ENCODE data around the gene TUFT1.

TUFT1 gene

DNA sequence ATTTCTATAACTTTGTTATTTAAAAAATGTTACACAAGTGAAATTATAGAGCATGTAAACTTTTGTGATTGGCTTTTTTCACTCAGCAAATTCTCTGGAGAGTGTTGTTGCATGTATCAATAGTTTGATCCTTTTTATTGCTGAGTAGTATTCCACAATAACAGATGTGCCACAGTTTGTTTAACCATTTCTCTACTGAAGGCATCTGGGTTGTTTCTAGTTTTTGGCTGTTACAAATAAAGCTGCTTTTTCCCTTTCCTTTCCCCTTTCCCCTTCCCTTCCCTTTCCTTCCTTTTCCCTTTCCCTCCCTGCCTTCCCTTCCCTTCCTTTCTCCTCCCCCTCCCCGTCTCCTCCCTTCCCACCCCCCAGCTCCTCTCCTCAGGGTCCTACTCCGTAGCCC is 15.9 kb downstream of the TUFT1 start:
- H3K36me3 ChIP-seq (ENCODE audit: control insufficient read depth in 2 of 2, insufficient read depth in 2 of 2, low read length in 2 of 2) = peaks cover 0 to 2% of the 10 kb centered on the region in 2 donors
- H3K4me1 ChIP-seq (ENCODE audit: control insufficient read depth, insufficient read depth, low read length) = no peaks in the 10 kb centered on the region
- no peak overlapping the region for H3K4me3 ChIP-seq (ENCODE audit: low read length in 2 of 2)
- H3K27me3 ChIP-seq (ENCODE audit: control insufficient read depth in 1 of 2, insufficient read depth in 2 of 2, low read length in 2 of 2) = no peaks in the 10 kb centered on the region
- no peak overlapping the region for H3K27ac ChIP-seq (ENCODE audit: low read length)
- H3K9me3 ChIP-seq (ENCODE audit: control insufficient read depth in 2 of 2, low read length in 2 of 2) = no peaks in the 10 kb centered on the region
- no peak overlapping the region for H3K9ac ChIP-seq (ENCODE audit: low read length in 2 of 2)

DNA sequence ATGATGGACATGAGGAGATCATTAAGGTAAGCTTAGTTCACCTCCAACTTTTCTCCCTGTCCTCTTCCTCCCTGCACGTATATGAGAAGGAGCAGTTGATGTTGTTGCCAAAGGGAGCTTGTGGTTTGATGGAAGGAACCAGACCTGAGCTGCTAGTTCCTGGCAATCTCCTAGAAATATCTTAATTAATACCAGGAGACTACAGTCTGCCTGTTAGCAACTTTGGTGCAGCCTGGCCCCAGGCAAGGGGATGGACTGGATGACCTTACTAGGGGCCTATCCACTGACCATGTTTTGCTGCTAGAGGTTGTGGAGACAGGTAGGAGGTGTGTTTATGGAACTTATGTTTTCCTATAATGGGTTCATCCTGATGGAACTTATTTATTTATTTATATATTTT is 22.6 kb downstream of the TUFT1 start:
- H3K9me3 ChIP-seq (ENCODE audit: control insufficient read depth in 2 of 2, low read length in 2 of 2) = no peaks in the 10 kb centered on the region
- no peaks in the 10 kb centered on the region for H3K4me1 ChIP-seq (ENCODE audit: control insufficient read depth, insufficient read depth, low read length)
- no peaks in the 10 kb centered on the region for H3K27me3 ChIP-seq (ENCODE audit: control insufficient read depth in 1 of 2, insufficient read depth in 2 of 2, low read length in 2 of 2)
- H3K9ac ChIP-seq (ENCODE audit: low read length in 2 of 2) = no peak overlapping the region
- peaks cover 16 to 20% of the 10 kb centered on the region in 2 donors for H3K36me3 ChIP-seq (ENCODE audit: control insufficient read depth in 2 of 2, insufficient read depth in 2 of 2, low read length in 2 of 2)
- H3K4me3 ChIP-seq (ENCODE audit: low read length in 2 of 2) = no peak overlapping the region
- H3K27ac ChIP-seq (ENCODE audit: low read length) = no peak overlapping the region

DNA sequence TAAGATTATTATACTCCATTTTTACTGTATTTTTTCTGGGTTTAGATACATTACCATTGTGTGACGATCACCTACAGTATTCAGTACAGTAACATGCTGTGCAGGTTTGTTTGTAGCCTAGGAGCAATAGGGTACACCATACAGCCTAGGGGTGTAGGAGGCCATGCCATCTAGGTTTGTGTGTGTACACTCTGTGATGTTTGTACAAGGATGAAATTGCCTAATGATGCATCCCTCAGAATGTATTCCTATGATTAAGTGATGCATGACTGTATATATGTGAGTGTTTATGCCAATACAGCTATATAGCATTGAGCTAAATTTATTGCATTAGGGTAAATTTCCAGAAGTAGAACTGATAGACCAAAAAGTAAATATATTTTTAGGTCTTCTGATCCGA is 23.3 kb downstream of the TUFT1 start:
- no peaks in the 10 kb centered on the region for H3K4me1 ChIP-seq (ENCODE audit: control insufficient read depth, insufficient read depth, low read length)
- no peaks in the 10 kb centered on the region for H3K9me3 ChIP-seq (ENCODE audit: control insufficient read depth in 2 of 2, low read length in 2 of 2)
- no peak overlapping the region for H3K4me3 ChIP-seq (ENCODE audit: low read length in 2 of 2)
- H3K27ac ChIP-seq (ENCODE audit: low read length) = no peak overlapping the region
- H3K36me3 ChIP-seq (ENCODE audit: control insufficient read depth in 2 of 2, insufficient read depth in 2 of 2, low read length in 2 of 2) = peaks cover 16 to 20% of the 10 kb centered on the region in 2 donors
- no peak overlapping the region for H3K9ac ChIP-seq (ENCODE audit: low read length in 2 of 2)
- H3K27me3 ChIP-seq (ENCODE audit: control insufficient read depth in 1 of 2, insufficient read depth in 2 of 2, low read length in 2 of 2) = no peaks in the 10 kb centered on the region

DNA sequence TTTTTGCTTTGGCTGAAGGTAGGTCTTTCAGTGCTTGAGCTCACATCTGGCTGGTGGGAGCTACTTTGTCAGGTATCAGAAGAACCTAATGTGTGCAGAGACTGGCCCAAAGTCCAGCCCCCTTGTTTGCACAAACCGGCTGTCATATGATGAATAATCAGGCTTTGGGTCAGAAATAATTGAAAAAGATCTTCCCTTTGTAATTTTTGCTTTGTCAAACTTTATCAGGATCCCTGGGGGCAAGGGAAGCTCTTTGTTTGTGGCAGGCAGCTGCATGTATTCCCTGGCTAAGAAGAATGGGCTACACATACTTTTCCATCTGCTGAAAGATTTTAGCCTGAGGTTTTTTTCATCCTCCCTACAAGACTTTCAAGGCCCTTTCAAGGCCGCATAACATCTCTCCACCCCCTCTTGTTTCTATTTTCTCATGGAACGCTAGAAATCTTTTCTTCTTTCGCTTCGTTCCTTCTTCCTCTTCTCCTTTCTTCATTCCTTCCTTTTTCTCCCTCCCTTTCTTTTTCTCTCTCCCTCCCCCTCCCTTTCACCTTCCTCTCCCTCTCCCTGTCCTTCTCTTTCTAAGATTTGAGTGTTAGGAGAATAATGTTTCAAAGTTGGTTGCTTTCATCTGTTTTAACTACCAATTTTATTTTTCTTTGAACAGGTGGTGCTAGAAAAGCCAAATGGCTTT is 25.5 kb downstream of the TUFT1 start:
- Histone ChIP-seq H3K9ac (ENCODE audit: low read length in 2 of 2) (no peak overlapping the region), H3K4me1 (ENCODE audit: control insufficient read depth, insufficient read depth, low read length) (no peaks in the 10 kb centered on the region), H3K36me3 (ENCODE audit: control insufficient read depth in 2 of 2, insufficient read depth in 2 of 2, low read length in 2 of 2) (peaks cover 20 to 29% of the 10 kb centered on the region in 2 donors), H3K9me3 (ENCODE audit: control insufficient read depth in 2 of 2, low read length in 2 of 2) (no peaks in the 10 kb centered on the region), H3K27ac (ENCODE audit: low read length) (no peak overlapping the region), H3K4me3 (ENCODE audit: low read length in 2 of 2) (no peak overlapping the region), H3K27me3 (ENCODE audit: control insufficient read depth in 1 of 2, insufficient read depth in 2 of 2, low read length in 2 of 2) (no peaks in the 10 kb centered on the region)

DNA sequence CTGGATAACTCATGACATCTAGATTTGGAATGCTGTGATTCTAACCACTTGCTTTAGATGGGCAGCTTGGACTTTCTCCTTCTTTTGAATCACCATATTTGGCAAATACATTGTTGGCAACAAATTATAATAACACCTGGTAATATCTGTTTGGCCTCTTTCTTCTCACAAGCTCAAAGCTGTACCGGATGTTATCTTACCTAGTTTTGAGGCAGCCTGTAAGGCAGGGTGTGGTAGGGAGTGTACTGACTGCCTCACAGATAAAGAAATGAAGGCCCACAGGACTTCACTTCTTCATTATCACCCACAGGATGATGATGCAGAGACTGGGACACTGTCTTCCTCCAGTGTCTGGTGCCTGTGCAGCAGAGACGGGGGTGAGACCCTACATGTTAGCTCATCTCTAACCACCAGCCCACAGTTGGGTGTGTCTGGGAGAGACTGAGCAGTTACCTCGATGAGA is 28.5 kb downstream of the TUFT1 start:
- no peaks in the 10 kb centered on the region for H3K27me3 ChIP-seq (ENCODE audit: control insufficient read depth in 1 of 2, insufficient read depth in 2 of 2, low read length in 2 of 2)
- H3K9me3 ChIP-seq (ENCODE audit: control insufficient read depth in 2 of 2, low read length in 2 of 2) = no peaks in the 10 kb centered on the region
- H3K4me3 ChIP-seq (ENCODE audit: low read length in 2 of 2) = no peak overlapping the region
- no peak overlapping the region for H3K27ac ChIP-seq (ENCODE audit: low read length)
- H3K9ac ChIP-seq (ENCODE audit: low read length in 2 of 2) = no peak overlapping the region
- peaks cover 17 to 31% of the 10 kb centered on the region in 2 donors for H3K36me3 ChIP-seq (ENCODE audit: control insufficient read depth in 2 of 2, insufficient read depth in 2 of 2, low read length in 2 of 2)
- no peaks in the 10 kb centered on the region for H3K4me1 ChIP-seq (ENCODE audit: control insufficient read depth, insufficient read depth, low read length)

DNA sequence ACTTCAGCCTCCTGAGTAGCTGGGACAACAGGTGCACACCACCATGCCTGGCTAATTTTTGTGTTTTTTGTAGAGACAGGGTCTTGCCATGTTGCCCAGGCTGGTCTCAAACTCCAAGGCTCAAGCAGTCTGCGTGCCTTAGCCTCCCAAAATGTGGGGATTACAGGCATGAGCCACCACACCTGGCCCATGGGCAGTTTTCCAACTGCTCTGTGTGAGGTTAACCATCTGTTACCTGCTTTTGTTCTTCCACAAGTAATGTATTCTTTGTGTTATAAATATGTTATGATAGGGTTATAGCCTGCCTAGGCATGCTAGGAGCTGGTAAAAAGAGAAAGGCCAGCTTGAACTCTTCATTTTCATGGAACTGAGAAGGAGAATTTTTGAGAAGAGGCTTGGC is 30.7 kb downstream of the TUFT1 start:
- H3K27ac ChIP-seq (ENCODE audit: low read length) = no peak overlapping the region

DNA sequence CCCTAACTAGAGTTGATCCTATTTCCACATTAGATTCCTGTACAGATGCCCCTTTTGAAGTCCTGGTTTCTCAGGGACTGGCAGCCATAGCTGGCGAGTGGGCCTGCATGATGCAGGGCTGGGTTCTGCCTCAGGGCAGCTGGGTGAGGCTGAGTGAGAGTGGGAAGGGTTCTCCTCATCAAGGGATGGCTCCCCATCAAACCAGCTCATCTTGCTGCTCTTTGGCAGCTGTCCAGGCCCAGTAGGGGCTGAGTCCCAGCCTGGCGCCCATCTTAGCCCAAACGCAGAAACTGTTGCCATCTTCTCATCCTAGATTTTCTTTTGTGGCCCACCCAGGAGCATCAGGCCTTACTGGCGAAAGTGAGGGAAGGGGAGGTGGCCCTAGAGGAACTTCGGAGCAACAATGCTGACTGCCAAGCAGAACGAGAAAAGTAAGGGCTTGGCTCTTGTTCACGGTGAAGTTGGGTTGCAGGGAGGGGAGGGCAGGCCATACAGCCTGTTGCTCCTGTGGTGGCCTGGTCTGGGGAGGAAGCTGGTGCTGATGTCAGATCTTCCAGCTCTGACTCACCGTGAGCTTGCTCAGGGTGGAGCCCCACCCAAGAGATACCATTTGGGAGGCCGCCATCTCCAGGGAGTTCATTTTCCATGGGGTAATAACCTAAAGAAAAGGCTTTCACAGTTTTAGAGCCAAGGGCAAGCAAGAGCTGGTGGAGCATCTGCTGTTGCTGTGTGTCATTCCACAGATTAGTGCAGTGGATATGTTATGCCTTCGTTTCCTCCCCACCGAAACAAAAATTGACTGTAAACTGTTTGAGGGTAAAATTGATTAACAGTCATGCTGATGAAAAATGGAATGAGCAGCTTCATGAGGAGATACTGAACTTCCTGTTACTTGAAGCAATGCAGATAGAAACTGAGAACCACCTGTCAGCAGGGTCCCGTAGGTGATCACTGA is 34.7 kb downstream of the TUFT1 start:
- H3K9ac ChIP-seq (ENCODE audit: low read length in 2 of 2) = no peak overlapping the region
- no peaks in the 10 kb centered on the region for H3K4me1 ChIP-seq (ENCODE audit: control insufficient read depth, insufficient read depth, low read length)
- no peaks in the 10 kb centered on the region for H3K27me3 ChIP-seq (ENCODE audit: control insufficient read depth in 1 of 2, insufficient read depth in 2 of 2, low read length in 2 of 2)
- H3K9me3 ChIP-seq (ENCODE audit: control insufficient read depth in 2 of 2, low read length in 2 of 2) = no peaks in the 10 kb centered on the region
- H3K4me3 ChIP-seq (ENCODE audit: low read length in 2 of 2) = no peak overlapping the region
- H3K36me3 ChIP-seq (ENCODE audit: control insufficient read depth in 2 of 2, insufficient read depth in 2 of 2, low read length in 2 of 2) = peaks cover 25 to 34% of the 10 kb centered on the region in 2 donors
- H3K27ac ChIP-seq (ENCODE audit: low read length) = no peak overlapping the region

More for the DNA sequence above, 30.7 kb downstream of the TUFT1 start:
- no peaks in the 10 kb centered on the region for H3K4me1 ChIP-seq (ENCODE audit: control insufficient read depth, insufficient read depth, low read length)
- H3K9ac ChIP-seq (ENCODE audit: low read length in 2 of 2) = no peak overlapping the region
- no peaks in the 10 kb centered on the region for H3K9me3 ChIP-seq (ENCODE audit: control insufficient read depth in 2 of 2, low read length in 2 of 2)
- H3K4me3 ChIP-seq (ENCODE audit: low read length in 2 of 2) = no peak overlapping the region
- peaks cover 17 to 23% of the 10 kb centered on the region in 2 donors for H3K36me3 ChIP-seq (ENCODE audit: control insufficient read depth in 2 of 2, insufficient read depth in 2 of 2, low read length in 2 of 2)
- H3K27me3 ChIP-seq (ENCODE audit: control insufficient read depth in 1 of 2, insufficient read depth in 2 of 2, low read length in 2 of 2) = no peaks in the 10 kb centered on the region

DNA sequence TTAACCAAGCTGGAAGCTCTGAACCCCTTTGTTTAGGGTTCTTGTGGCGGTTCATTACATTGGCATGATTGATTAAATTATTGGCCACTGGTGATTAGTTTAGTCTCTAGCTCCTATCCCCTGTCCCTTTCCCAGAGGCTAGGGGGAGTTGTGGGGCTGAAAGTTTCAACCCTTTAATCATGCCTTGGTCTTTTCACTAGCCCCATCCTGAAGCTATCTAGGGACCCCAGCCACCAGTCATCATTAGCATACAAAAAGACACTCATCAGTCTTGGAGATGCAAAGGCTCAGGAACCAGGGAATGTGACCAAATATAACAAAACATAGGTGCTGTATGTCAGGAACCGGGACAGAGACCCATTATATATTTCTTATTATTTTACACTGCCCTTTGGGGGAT is 37.1 kb downstream of the TUFT1 start:
- Histone ChIP-seq H3K4me1 (ENCODE audit: control insufficient read depth, insufficient read depth, low read length) (no peaks in the 10 kb centered on the region), H3K9me3 (ENCODE audit: control insufficient read depth in 2 of 2, low read length in 2 of 2) (no peaks in the 10 kb centered on the region), H3K36me3 (ENCODE audit: control insufficient read depth in 2 of 2, insufficient read depth in 2 of 2, low read length in 2 of 2) (peaks cover 31 to 36% of the 10 kb centered on the region in 2 donors)

DNA sequence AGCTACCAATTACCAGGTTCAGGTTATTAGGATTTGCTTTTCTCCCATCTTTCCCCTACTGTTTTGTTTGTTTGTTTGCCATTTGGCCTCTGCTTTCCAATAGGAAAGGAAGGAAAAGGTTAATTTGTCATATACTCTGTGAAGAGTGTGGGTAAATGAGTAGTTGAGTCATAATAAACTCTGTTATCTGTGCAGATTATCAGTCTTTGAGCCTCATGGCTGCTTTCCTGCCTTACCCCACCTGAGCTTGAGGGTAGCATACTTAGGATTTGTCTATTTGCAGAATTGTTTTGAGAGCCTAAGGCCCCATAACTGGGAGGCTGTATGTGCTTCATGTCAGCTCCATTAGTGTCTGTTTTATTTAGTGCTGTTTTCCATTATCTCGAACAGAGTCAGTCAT is 38.8 kb downstream of the TUFT1 start:
- peaks cover 31 to 34% of the 10 kb centered on the region in 2 donors for H3K36me3 ChIP-seq (ENCODE audit: control insufficient read depth in 2 of 2, insufficient read depth in 2 of 2, low read length in 2 of 2)
- no peaks in the 10 kb centered on the region for H3K9me3 ChIP-seq (ENCODE audit: control insufficient read depth in 2 of 2, low read length in 2 of 2)
- no peak overlapping the region for H3K4me3 ChIP-seq (ENCODE audit: low read length in 2 of 2)
- H3K27me3 ChIP-seq (ENCODE audit: control insufficient read depth in 1 of 2, insufficient read depth in 2 of 2, low read length in 2 of 2) = no peaks in the 10 kb centered on the region
- H3K9ac ChIP-seq (ENCODE audit: low read length in 2 of 2) = no peak overlapping the region
- no peak overlapping the region for H3K27ac ChIP-seq (ENCODE audit: low read length)
- no peaks in the 10 kb centered on the region for H3K4me1 ChIP-seq (ENCODE audit: control insufficient read depth, insufficient read depth, low read length)

More for the DNA sequence above, 37.1 kb downstream of the TUFT1 start:
- H3K9ac ChIP-seq (ENCODE audit: low read length in 2 of 2) = no peak overlapping the region
- H3K27me3 ChIP-seq (ENCODE audit: control insufficient read depth in 1 of 2, insufficient read depth in 2 of 2, low read length in 2 of 2) = no peaks in the 10 kb centered on the region
- no peak overlapping the region for H3K4me3 ChIP-seq (ENCODE audit: low read length in 2 of 2)
- no peak overlapping the region for H3K27ac ChIP-seq (ENCODE audit: low read length)

DNA sequence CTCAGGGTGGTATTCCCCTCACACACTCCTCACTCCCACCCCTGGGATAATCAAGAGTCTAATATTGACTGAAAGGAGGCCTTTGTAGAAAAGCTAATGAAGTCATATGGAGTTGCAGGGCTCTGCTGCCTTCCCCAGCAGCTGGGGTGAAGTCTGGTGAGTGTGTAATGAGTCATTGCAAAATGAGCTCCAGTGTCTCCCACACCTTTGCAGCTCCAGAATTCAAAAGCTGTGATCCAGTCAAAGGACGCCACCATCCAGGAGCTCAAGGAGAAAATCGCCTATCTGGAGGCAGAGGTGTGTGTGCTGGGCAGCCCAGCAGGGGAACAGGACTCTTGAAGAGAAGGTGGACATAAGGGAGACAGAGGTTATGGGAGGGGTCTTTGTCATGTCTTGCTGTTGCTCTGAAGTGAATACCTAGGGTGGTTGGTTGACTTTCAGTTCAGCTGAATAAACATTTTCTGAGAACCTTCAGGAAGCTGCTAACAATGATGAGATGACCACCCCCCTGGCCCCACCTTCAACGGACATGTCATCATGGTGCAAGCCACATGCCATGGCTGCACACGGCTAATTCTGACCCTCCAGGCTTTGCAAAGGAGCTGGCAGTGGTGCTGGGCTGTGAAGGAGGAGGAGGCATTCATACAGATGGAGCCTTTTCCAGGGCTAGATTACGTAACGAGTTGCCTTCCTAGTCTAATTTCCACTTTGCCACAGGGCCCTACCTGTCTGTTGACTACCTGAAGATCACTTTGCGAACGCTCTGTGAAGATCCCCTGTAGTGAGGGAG is 39.5 kb downstream of the TUFT1 start:
- H3K27ac ChIP-seq (ENCODE audit: low read length) = no peak overlapping the region
- H3K36me3 ChIP-seq (ENCODE audit: control insufficient read depth in 2 of 2, insufficient read depth in 2 of 2, low read length in 2 of 2) = peaks cover 26 to 29% of the 10 kb centered on the region in 2 donors
- H3K27me3 ChIP-seq (ENCODE audit: control insufficient read depth in 1 of 2, insufficient read depth in 2 of 2, low read length in 2 of 2) = no peaks in the 10 kb centered on the region
- H3K9me3 ChIP-seq (ENCODE audit: control insufficient read depth in 2 of 2, low read length in 2 of 2) = no peaks in the 10 kb centered on the region
- H3K4me3 ChIP-seq (ENCODE audit: low read length in 2 of 2) = no peak overlapping the region
- no peak overlapping the region for H3K9ac ChIP-seq (ENCODE audit: low read length in 2 of 2)
- no peaks in the 10 kb centered on the region for H3K4me1 ChIP-seq (ENCODE audit: control insufficient read depth, insufficient read depth, low read length)
